ENCODE measurements around the gene USP20. TPM values are rescaled to one million over a fixed set of nuclear protein-coding genes. Genes with fewer than 3 reads are reported as not detected.
"Not testable (repeated sequence)": the region's sequence is repeated elsewhere in the genome, so short reads cannot be mapped to it uniquely, and the experiment has no call there.

USP20 gene
- total RNA-seq (10 to 100 TPM; 17.5 to 52.1 (median 21.8) TPM), polyA plus RNA-seq (10 to 100 TPM in 1 of 3 donors, 1 to 10 TPM in 2; 7.9 to 26.7 (median 9.6) TPM)

GRCh38 chr9:129835128-129835859, at the start of gene USP20, which contains the start of gene C9orf78:
Gene USP20 (plus strand): TSS chr9:129835458. CDS start chr9:129852556, 17,098 bp downstream.
Gene C9orf78 (minus strand): TSS chr9:129835275. CDS start chr9:129835221, 54 bp downstream.
- H3K36me3 ChIP-seq, result peaks cover 5 to 32% (median 12%) of the 10 kb centered on the region in 4 donors
- intact Hi-C loops (cut with DNase I), result no loop called here
- no peaks in the 10 kb centered on the region for H3K9me3 ChIP-seq
- peak within 1 kb of the TSS; percentile 84 to 99 (median 95) for H3K4me3 ChIP-seq
- 0 to 1% methylated on average over 81 of the region's 81 CpGs for WGBS, 2 donors
- H3K4me1 ChIP-seq, result peaks cover 0 to 46% (median 40%) of the 10 kb centered on the region in 4 donors
- H3K27me3 ChIP-seq, result no peaks in the 10 kb centered on the region
- peak; percentile 98 for DNase-seq
- peak; percentile 97 to 99 (median 98) for TF ChIP-seq POLR2AphosphoS5 (IDR thresholded peaks at IDR 0.05)
- no peak for TF ChIP-seq CTCF (IDR thresholded peaks at IDR 0.05)
- peak; percentile 91 to 96 for TF ChIP-seq POLR2A (IDR thresholded peaks at IDR 0.05)
- H3K27ac ChIP-seq, result peak within 1 kb of the TSS; percentile 92 to 98 (median 96)

DNA sequence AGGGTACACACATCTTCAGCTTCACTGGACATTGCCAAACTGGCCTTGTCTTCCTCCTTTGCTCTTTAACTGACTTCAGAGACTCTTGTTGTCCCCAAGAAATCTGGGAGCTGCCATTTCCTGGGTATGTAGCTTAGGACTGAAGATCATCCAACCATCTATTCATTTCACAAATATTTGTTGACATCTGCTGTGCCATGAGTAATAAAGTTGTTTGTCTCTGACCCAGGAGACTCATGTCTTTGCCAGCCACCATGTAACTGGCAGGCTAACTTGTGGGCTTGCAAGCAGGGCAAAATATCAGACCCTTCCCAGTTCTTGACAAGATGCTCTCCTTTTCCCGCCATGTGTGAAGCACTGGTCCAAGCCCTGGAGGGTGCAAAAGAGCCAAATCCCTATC, 49.4 kb upstream of the USP20 start:
- intact Hi-C loops (cut with DNase I), result no loop called here
- Histone ChIP-seq H3K9me3 (no peaks in the 10 kb centered on the region), H3K27ac (no peak overlapping the region), H3K4me3 (no peak overlapping the region), H3K36me3 (no peaks in the 10 kb centered on the region), H3K27me3 (peaks cover 0 to 3% (median 0%) of the 10 kb centered on the region in 3 donors), H3K4me1 (no peaks in the 10 kb centered on the region)
- TF ChIP-seq CTCF (IDR thresholded peaks at IDR 0.05) (no peak), EP300 (IDR thresholded peaks at IDR 0.05) (no peak), POLR2A (IDR thresholded peaks at IDR 0.05) (no peak), POLR2AphosphoS5 (IDR thresholded peaks at IDR 0.05) (no peak)
- no peak for DNase-seq
- WGBS, 2 donors, result 87 to 91% methylated on average over 1 of the region's 1 CpG

DNA sequence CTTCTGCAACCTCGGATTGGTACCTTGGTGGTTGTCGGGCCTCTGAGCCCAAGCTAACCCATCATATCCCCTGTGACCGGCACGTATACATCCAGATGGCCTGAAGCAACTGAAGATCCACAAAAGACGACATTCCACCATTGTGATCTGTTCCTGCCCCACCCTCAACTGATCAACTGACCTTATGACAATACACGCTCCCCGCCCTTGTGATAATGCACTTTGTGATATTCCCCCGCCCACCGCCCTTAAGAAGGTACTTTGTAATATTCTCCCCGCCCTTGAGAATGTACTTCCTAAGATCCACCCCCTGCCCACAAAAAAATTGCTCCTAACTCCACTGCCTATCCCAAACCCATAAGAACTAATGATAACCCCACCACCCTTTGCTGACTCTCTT, 48.8 kb upstream of the USP20 start:
- Histone ChIP-seq H3K27me3 (peaks cover 0 to 3% (median 0%) of the 10 kb centered on the region in 3 donors), H3K4me3 (no peak overlapping the region), H3K4me1 (no peaks in the 10 kb centered on the region), H3K9me3 (no peaks in the 10 kb centered on the region), H3K27ac (no peak overlapping the region), H3K36me3 (no peaks in the 10 kb centered on the region)
- intact Hi-C loops (cut with DNase I), result no loop called here
- DNase-seq, result no peak
- TF ChIP-seq POLR2AphosphoS5 (IDR thresholded peaks at IDR 0.05), result no peak
- TF ChIP-seq POLR2A (IDR thresholded peaks at IDR 0.05), result no peak
- TF ChIP-seq CTCF (IDR thresholded peaks at IDR 0.05), result no peak
- no peak for TF ChIP-seq EP300 (IDR thresholded peaks at IDR 0.05)
- 41 to 80% methylated on average over 10 of the region's 10 CpGs for WGBS, 2 donors

GRCh38 chr9:129794549-129794948, 40.7 kb upstream of the USP20 start:
- H3K27ac ChIP-seq, result no peak overlapping the region
- no peaks in the 10 kb centered on the region for H3K9me3 ChIP-seq
- intact Hi-C loops (cut with DNase I), result no loop called here
- no peak for TF ChIP-seq EP300 (IDR thresholded peaks at IDR 0.05)
- no peak for TF ChIP-seq POLR2A (IDR thresholded peaks at IDR 0.05)
- no peak for TF ChIP-seq CTCF (IDR thresholded peaks at IDR 0.05)
- no peak for TF ChIP-seq POLR2AphosphoS5 (IDR thresholded peaks at IDR 0.05)
- peaks cover 0 to 7% (median 0%) of the 10 kb centered on the region in 3 donors for H3K27me3 ChIP-seq
- no peaks in the 10 kb centered on the region for H3K36me3 ChIP-seq
- DNase-seq, result no peak
- WGBS, 2 donors, result 89% methylated on average over 8 of the region's 8 CpGs
- no peak overlapping the region for H3K4me3 ChIP-seq
- H3K4me1 ChIP-seq, result no peaks in the 10 kb centered on the region

DNA sequence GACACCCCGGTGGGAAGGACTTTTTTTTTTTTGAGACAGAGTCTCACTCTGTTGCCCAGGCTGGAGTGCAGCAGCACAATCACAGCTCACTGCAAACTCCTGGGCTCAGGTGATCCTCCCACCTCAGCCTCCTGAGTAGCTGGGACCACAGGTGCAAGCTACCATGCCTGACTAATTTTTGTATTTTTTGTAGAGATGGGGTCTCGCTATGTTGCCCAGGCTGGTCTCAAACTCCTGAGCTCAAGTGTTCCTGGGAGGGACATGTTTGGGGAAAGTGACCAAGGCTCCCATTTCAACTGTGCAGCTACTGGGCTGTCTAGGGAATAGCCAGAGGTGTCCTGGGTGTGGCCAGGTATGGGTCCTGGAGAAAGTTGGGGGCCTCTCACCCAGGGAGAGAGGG, 39.2 kb upstream of the USP20 start:
- intact Hi-C loops (cut with DNase I); H3K4me1 ChIP-seq; H3K4me3 ChIP-seq; H3K36me3 ChIP-seq; H3K9me3 ChIP-seq; H3K27me3 ChIP-seq; H3K27ac ChIP-seq; DNase-seq: not testable (repeated sequence)
- 73 to 74% methylated on average over 2 of the region's 2 CpGs for WGBS, 2 donors
